HG03457 (cell line): ENCODE data around the gene CD151.

Experiments used
- ATAC-seq: cut with Tn5 transposase; IDR thresholded peaks from one replicate; pipeline ENCODE4 v1.9.1; 2021; ENCODE audit warnings: moderate number of reproducible peaks; ENCODE audit not compliant: unreplicated experiment

Gene CD151

GRCh38 chr11:855330-855674, 22.6 kb downstream of the CD151 start:
- no peak for ATAC-seq

- ATAC-seq, result no peak
These were observed 23.0 kb downstream of the CD151 start for GRCh38 chr11:855796-856195.

GRCh38 chr11:856397-856796, 23.6 kb downstream of the CD151 start:
- no peak for ATAC-seq

GRCh38 chr11:858053-858761, 25.5 kb downstream of the CD151 start:
- ATAC-seq, result no peak

GRCh38 chr11:858762-859339, 26.1 kb downstream of the CD151 start:
- ATAC-seq, result no peak

GRCh38 chr11:859394-860131, 26.8 kb downstream of the CD151 start:
- no peak for ATAC-seq

GRCh38 chr11:860234-861104, 27.7 kb downstream of the CD151 start:
- no peak for ATAC-seq

GRCh38 chr11:861105-861479, 28.3 kb downstream of the CD151 start:
- no peak for ATAC-seq

- no peak for ATAC-seq
These were observed 29.4 kb downstream of the CD151 start for GRCh38 chr11:862081-862661.

GRCh38 chr11:862696-863022, 29.9 kb downstream of the CD151 start:
- ATAC-seq, result no peak

- no peak for ATAC-seq
These were observed 30.5 kb downstream of the CD151 start for GRCh38 chr11:863023-863909.

GRCh38 chr11:863910-864827, 31.4 kb downstream of the CD151 start:
- ATAC-seq, result no peak

- no peak for ATAC-seq
These were observed 32.1 kb downstream of the CD151 start for GRCh38 chr11:864898-865297.

GRCh38 chr11:865462-866430, 33.0 kb downstream of the CD151 start:
- ATAC-seq, result no peak

- no peak for ATAC-seq
These were observed 33.7 kb downstream of the CD151 start for GRCh38 chr11:866481-866880.

GRCh38 chr11:867856-868358, 35.2 kb downstream of the CD151 start:
- no peak for ATAC-seq

- no peak for ATAC-seq
These were observed 35.6 kb downstream of the CD151 start for GRCh38 chr11:868394-868793.

- ATAC-seq, result no peak
These were observed 36.0 kb downstream of the CD151 start for GRCh38 chr11:868802-869201.
